Erythroblast (primary cell): ENCODE measurements around the gene HDAC4.
A peak's percentile ranks its signal among the peaks of the same experiment; 100 is the strongest.

Experiments used
- DNase-seq, 2 experiments: peaks; one replicate each; lab custom pipeline; 2025; lab: John Stamatoyannopoulos, UW
- GATA1 ChIP-seq: IDR thresholded peaks from 2 replicates; pipeline ENCODE4 v1.6.1; 2011; ENCODE audit warnings: low read depth, mild to moderate bottlenecking, control low read depth, low read length, moderate library complexity
- POLR2A ChIP-seq: IDR thresholded peaks from 2 replicates; pipeline ENCODE4 v1.6.1; 2011; ENCODE audit warnings: mild to moderate bottlenecking, low read length

Gene HDAC4

GRCh38 chr2:239151201-239152131 lies 249.4 kb downstream of the HDAC4 start:
- DNase-seq: no peak
- TF ChIP-seq GATA1 (no peak), POLR2A (no peak)

GRCh38 chr2:239150125-239151011 lies 250.5 kb downstream of the HDAC4 start:
- DNase-seq: no peak
- no peak for TF ChIP-seq GATA1
- TF ChIP-seq POLR2A: no peak

GRCh38 chr2:239149501-239149900 lies 251.3 kb downstream of the HDAC4 start:
- TF ChIP-seq GATA1 (no peak), POLR2A (no peak)
- no peak for DNase-seq

GRCh38 chr2:239148495-239149200 lies 252.2 kb downstream of the HDAC4 start:
- no peak for DNase-seq
- TF ChIP-seq GATA1 (no peak), POLR2A (no peak)

GRCh38 chr2:239147376-239147775 lies 253.4 kb downstream of the HDAC4 start:
- no peak for DNase-seq

GRCh38 chr2:239146741-239147181 lies 254.1 kb downstream of the HDAC4 start:
- no peak for DNase-seq
- no peak for TF ChIP-seq GATA1
- no peak for TF ChIP-seq POLR2A

More at GRCh38 chr2:239147376-239147775, 253.4 kb downstream of the HDAC4 start:
- TF ChIP-seq GATA1 (no peak), POLR2A (no peak)

GRCh38 chr2:239146011-239146641 lies 254.7 kb downstream of the HDAC4 start:
- no peak for DNase-seq
- no peak for TF ChIP-seq POLR2A

GRCh38 chr2:239145601-239146000 lies 255.2 kb downstream of the HDAC4 start:
- DNase-seq: no peak
- TF ChIP-seq POLR2A (no peak), GATA1 (no peak)

- TF ChIP-seq GATA1 (no peak), POLR2A (no peak)
- no peak for DNase-seq
Measured at GRCh38 chr2:239145106-239145505, 255.7 kb downstream of the HDAC4 start.

GRCh38 chr2:239144713-239144999 lies 256.2 kb downstream of the HDAC4 start:
- TF ChIP-seq POLR2A: no peak
- TF ChIP-seq GATA1: no peak
- DNase-seq: no peak

- peak; percentile 27 to 50 for DNase-seq
- TF ChIP-seq POLR2A (no peak), GATA1 (no peak)
Measured at GRCh38 chr2:239143858-239144712, 256.7 kb downstream of the HDAC4 start.

GRCh38 chr2:239142806-239143205 lies 258.0 kb downstream of the HDAC4 start:
- peak; percentile 27 to 59 for DNase-seq
- no peak for TF ChIP-seq GATA1
- no peak for TF ChIP-seq POLR2A
